22Rv1 (cell line): ENCODE measurements around the gene UCN.

Experiments used
- ZFX ChIP-seq: fragments of 450-650 bp; IDR thresholded peaks from 2 replicates; pipeline ENCODE4 v1.6.1; 2017; ENCODE audit warnings: antibody characterized with exemption, borderline replicate concordance
- TF ChIP-seq, protein P1 (sequence below): fragments of 450-650 bp; IDR thresholded peaks from 2 replicates; pipeline ENCODE4 v1.5.1; 2017; ENCODE audit warnings: mild to moderate bottlenecking

DNA sequence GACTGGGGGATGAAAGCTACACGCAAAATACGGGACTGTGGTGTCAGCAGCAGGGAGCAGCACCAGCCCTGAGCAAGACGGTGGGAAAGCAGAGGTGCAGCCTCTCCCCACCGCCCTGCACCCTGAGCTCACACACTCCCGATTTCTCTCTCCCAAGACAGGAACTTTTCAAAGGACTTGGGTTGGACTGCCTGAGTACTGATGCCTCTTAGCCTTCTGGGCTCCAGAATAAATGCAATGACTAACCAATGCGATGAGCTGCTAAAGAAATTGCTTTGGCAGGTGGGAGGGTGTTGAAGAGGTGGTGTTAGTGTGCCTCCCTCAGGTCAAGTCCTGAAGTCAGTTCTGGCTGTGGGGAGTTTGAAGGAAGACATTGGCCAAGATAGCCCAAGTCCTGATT is 16.4 kb downstream of the UCN start:
- TF ChIP-seq, protein P1, sequence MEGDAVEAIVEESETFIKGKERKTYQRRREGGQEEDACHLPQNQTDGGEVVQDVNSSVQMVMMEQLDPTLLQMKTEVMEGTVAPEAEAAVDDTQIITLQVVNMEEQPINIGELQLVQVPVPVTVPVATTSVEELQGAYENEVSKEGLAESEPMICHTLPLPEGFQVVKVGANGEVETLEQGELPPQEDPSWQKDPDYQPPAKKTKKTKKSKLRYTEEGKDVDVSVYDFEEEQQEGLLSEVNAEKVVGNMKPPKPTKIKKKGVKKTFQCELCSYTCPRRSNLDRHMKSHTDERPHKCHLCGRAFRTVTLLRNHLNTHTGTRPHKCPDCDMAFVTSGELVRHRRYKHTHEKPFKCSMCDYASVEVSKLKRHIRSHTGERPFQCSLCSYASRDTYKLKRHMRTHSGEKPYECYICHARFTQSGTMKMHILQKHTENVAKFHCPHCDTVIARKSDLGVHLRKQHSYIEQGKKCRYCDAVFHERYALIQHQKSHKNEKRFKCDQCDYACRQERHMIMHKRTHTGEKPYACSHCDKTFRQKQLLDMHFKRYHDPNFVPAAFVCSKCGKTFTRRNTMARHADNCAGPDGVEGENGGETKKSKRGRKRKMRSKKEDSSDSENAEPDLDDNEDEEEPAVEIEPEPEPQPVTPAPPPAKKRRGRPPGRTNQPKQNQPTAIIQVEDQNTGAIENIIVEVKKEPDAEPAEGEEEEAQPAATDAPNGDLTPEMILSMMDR: peak; percentile 43
- no peak for TF ChIP-seq ZFX
